Nephron progenitor cell (in vitro differentiated cells): Measurements from ENCODE around the gene FAU.

Experiments
- DNase-seq: peaks from one replicate; pipeline ENCODE4 v3.0.0; 2021
- H3K27ac Mint-ChIP-seq: 2 replicates; pipeline ENCODE4 v1.8.0; 2021; ENCODE audit warnings: mild to moderate bottlenecking, moderate library complexity, mixed read lengths
- H3K27me3 Mint-ChIP-seq: 2 replicates; pipeline ENCODE4 v1.8.0; 2021; ENCODE audit warnings: mild to moderate bottlenecking, low read depth, mixed read lengths; ENCODE audit not compliant: poor library complexity
- H3K36me3 Mint-ChIP-seq: 2 replicates; pipeline ENCODE4 v1.8.0; 2021; ENCODE audit warnings: low read depth, mixed read lengths
- H3K4me1 Mint-ChIP-seq: 2 replicates; pipeline ENCODE4 v1.8.0; 2021; ENCODE audit warnings: mixed read lengths
- H3K4me3 Mint-ChIP-seq: 2 replicates; pipeline ENCODE4 v1.8.0; 2021; ENCODE audit warnings: mild to moderate bottlenecking, moderate library complexity, mixed read lengths
- H3K9me3 Mint-ChIP-seq: 2 replicates; pipeline ENCODE4 v1.8.0; 2021; ENCODE audit warnings: mild to moderate bottlenecking, moderate library complexity, mixed read lengths
- TF ChIP-seq, protein P1 (sequence below): fragments of 200-600 bp; sonication (generic); IDR thresholded peaks from 2 replicates; pipeline ENCODE4 v1.5.0; 2021; ENCODE audit warnings: antibody characterized with exemption

Gene FAU

DNA sequence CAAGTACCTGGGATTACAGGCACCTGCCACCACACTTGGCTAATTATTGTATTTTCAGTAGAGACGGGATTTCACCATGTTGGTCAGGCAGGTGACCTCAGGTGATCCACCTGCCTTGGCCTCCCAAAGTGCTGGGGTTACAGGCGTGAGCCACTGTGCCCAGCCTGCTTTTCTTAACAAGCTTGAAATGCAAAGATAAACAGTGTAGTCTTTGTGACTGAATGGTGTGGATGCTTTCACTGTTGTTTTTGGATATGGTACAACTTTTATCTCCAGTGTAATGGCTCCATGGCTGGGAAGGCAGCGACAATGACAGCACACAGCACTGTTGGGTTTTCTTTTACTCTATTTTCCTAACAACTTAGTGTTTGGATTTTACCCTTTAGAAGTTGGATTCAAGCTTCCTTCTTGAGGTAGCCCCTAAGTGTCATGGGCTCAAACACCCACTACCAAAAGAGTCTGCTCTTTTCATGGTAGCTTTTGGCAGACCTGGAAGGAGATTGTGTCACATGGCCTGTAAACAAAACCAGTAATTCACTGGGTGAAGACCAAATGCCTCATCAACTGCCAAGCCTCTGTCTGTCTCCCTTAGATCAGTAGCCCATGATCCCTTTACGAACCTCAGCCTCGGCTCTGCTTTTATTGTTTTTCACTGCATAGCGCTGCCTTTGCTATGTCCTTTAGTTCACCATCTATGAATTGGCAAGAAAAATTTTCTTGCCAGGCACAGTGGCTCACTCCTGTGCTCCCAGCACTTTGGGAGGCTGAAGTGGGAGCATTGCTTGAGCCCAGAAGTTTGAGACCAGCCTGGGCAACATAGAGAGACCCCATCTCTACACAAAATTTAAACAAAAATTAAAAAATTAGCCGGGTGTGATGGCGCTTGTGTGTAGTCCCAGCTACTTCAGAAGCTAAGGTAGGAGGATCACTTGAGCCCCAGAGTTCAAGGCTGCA lies 19.5 kb downstream of the FAU start:
- Mint-ChIP-seq H3K4me1 (peaks cover 17% of the 10 kb centered on the region), H3K4me3 (no peak overlapping the region), H3K36me3 (peaks cover 16% of the 10 kb centered on the region), H3K27me3 (peaks cover 4% of the 10 kb centered on the region), H3K9me3 (no peaks in the 10 kb centered on the region), H3K27ac (no peak overlapping the region)
- TF ChIP-seq, protein P1, sequence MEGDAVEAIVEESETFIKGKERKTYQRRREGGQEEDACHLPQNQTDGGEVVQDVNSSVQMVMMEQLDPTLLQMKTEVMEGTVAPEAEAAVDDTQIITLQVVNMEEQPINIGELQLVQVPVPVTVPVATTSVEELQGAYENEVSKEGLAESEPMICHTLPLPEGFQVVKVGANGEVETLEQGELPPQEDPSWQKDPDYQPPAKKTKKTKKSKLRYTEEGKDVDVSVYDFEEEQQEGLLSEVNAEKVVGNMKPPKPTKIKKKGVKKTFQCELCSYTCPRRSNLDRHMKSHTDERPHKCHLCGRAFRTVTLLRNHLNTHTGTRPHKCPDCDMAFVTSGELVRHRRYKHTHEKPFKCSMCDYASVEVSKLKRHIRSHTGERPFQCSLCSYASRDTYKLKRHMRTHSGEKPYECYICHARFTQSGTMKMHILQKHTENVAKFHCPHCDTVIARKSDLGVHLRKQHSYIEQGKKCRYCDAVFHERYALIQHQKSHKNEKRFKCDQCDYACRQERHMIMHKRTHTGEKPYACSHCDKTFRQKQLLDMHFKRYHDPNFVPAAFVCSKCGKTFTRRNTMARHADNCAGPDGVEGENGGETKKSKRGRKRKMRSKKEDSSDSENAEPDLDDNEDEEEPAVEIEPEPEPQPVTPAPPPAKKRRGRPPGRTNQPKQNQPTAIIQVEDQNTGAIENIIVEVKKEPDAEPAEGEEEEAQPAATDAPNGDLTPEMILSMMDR: no peak
- DNase-seq: no peak

DNA sequence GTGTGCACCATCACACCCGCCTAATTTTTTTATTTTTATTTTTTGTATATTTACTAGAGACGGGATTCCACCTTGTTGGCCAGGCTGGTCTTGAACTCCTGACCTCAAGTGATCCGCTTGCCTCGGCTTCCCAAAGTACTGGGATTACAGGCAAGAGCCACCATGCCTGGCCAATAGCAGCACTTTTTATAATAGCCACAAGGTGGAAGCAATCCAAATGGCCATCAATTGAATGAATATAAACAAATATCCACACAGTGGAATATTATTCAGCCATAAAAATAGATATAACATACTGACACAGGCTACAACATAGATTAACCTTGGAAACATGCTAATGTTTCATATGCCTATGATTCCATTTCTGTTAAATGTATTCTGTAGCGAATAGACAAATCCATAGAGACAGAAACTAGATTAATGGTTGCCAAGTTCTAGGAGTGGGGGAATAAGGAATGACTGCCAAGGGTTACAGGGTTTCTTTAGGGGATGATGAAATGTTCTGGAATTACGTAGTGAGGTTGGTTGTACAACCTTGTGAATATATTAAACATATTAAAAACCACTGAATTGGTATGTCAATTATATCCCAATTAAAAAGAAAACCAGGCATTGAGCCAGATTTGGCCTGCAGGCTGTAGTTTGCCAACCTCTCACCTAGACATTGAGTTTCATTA lies 21.1 kb downstream of the FAU start:
- H3K36me3 Mint-ChIP-seq: peaks cover 11% of the 10 kb centered on the region
- no peak for DNase-seq
- no peaks in the 10 kb centered on the region for H3K9me3 Mint-ChIP-seq
- peaks cover 12% of the 10 kb centered on the region for H3K4me1 Mint-ChIP-seq
- H3K27me3 Mint-ChIP-seq: peaks cover under 1% of the 10 kb centered on the region
- H3K4me3 Mint-ChIP-seq: no peak overlapping the region
- no peak overlapping the region for H3K27ac Mint-ChIP-seq
- TF ChIP-seq, protein P1: peak; percentile 14

DNA sequence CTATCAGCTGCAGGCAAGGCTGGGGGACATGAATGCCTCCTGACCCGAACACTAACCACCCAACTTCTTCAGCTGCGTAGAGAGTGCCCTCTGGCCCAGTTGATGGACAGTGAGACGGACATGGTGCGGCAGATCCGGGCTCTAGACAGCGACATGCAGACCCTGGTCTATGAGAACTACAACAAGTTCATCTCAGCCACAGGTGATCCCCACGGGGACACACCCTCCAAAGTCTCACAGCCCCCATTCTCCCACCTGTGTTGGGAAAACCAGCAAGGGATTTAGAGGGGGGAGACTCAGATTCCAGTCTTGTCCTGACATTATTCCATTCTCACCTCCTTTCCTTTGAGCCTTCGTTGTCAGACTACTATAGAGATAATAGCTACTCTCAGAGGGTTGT lies 25.0 kb downstream of the FAU start:
- Mint-ChIP-seq H3K4me3 (peak overlapping the region; percentile 91), H3K36me3 (peaks cover 6% of the 10 kb centered on the region), H3K27ac (no peak overlapping the region), H3K27me3 (peaks cover 3% of the 10 kb centered on the region), H3K9me3 (no peaks in the 10 kb centered on the region), H3K4me1 (peaks cover 14% of the 10 kb centered on the region)
- TF ChIP-seq, protein P1: no peak
- no peak for DNase-seq

GRCh38 chr11:65095974-65096806 lies 25.7 kb downstream of the FAU start, which contains the start of gene VPS51:
Gene VPS51 (plus strand): TSS chr11:65096214. CDS start chr11:65096251, 37 bp downstream.
- Mint-ChIP-seq H3K27me3 (peaks cover 3% of the 10 kb centered on the region), H3K36me3 (peaks cover 6% of the 10 kb centered on the region), H3K4me1 (peaks cover 14% of the 10 kb centered on the region), H3K9me3 (no peaks in the 10 kb centered on the region), H3K27ac (peak within 1 kb of the TSS; percentile 98), H3K4me3 (peak within 1 kb of the TSS; percentile 91)
- TF ChIP-seq, protein P1: no peak
- peak; percentile 85 for DNase-seq

GRCh38 chr11:65095427-65095826 lies 26.5 kb downstream of the FAU start:
- TF ChIP-seq, protein P1: no peak
- Mint-ChIP-seq H3K4me1 (peaks cover 14% of the 10 kb centered on the region), H3K36me3 (peaks cover 6% of the 10 kb centered on the region)

More at GRCh38 chr11:65095427-65095826, 26.5 kb downstream of the FAU start:
- H3K27ac Mint-ChIP-seq: no peak overlapping the region
- no peak for DNase-seq
- H3K27me3 Mint-ChIP-seq: peaks cover 3% of the 10 kb centered on the region
- peak overlapping the region; percentile 91 for H3K4me3 Mint-ChIP-seq
- H3K9me3 Mint-ChIP-seq: no peaks in the 10 kb centered on the region
